ENCODE measurements around the gene BNC2. TPM values are rescaled to one million over a fixed set of nuclear protein-coding genes. Genes with fewer than 3 reads are reported as not detected.

The BNC2 gene
- total RNA-seq, 4 donors from 2014 or later, result 3.8 to 14.9 (median 8.2) TPM

- 78 to 84% methylated on average over 3 of the region's 3 CpGs for WGBS, 2 donors
- H3K4me3 ChIP-seq (replicated peaks in 1 of 3), result no peak overlapping the region
- H3K27me3 ChIP-seq, result no peaks in the 10 kb centered on the region
- intact Hi-C loops (cut with DNase I), result no loop called here
- H3K36me3 ChIP-seq, result no peaks in the 10 kb centered on the region
- no peak for TF ChIP-seq POLR2A (IDR thresholded peaks at IDR 0.05)
- TF ChIP-seq CTCF (IDR thresholded peaks at IDR 0.05), result no peak
- DNase-seq, result no peak
- H3K27ac ChIP-seq, result no peak overlapping the region
- H3K4me1 ChIP-seq, result no peaks in the 10 kb centered on the region
- no peaks in the 10 kb centered on the region for H3K9me3 ChIP-seq
Observed at GRCh38 chr9:16782490-16782889, 88.0 kb downstream of the BNC2 start.

GRCh38 chr9:16775330-16775729 lies 95.1 kb downstream of the BNC2 start:
- H3K27ac ChIP-seq, result no peak overlapping the region
- H3K27me3 ChIP-seq, result no peaks in the 10 kb centered on the region
- intact Hi-C loops (cut with DNase I), result no loop called here
- H3K9me3 ChIP-seq, result no peaks in the 10 kb centered on the region
- no peak overlapping the region for H3K4me3 ChIP-seq (replicated peaks in 1 of 3)
- no peaks in the 10 kb centered on the region for H3K36me3 ChIP-seq
- no peak for TF ChIP-seq CTCF (IDR thresholded peaks at IDR 0.05)
- TF ChIP-seq POLR2A (IDR thresholded peaks at IDR 0.05), result no peak
- H3K4me1 ChIP-seq, result no peaks in the 10 kb centered on the region
- DNase-seq, result no peak
- WGBS, 2 donors, result 91 to 97% methylated on average over 2 of the region's 2 CpGs

GRCh38 chr9:16773617-16774016 lies 96.9 kb downstream of the BNC2 start:
- Histone ChIP-seq H3K36me3 (no peaks in the 10 kb centered on the region), H3K4me1 (no peaks in the 10 kb centered on the region), H3K4me3 (replicated peaks in 1 of 3) (no peak overlapping the region), H3K9me3 (no peaks in the 10 kb centered on the region), H3K27me3 (no peaks in the 10 kb centered on the region), H3K27ac (no peak overlapping the region)
- TF ChIP-seq CTCF (IDR thresholded peaks at IDR 0.05) (no peak), POLR2A (IDR thresholded peaks at IDR 0.05) (no peak)
- no peak for DNase-seq
- WGBS, 2 donors, result 96% methylated on average over 5 of the region's 5 CpGs
- intact Hi-C loops (cut with DNase I), result no loop called here

- Histone ChIP-seq H3K27ac (no peak overlapping the region), H3K27me3 (no peaks in the 10 kb centered on the region), H3K4me1 (no peaks in the 10 kb centered on the region), H3K4me3 (replicated peaks in 1 of 3) (no peak overlapping the region), H3K9me3 (no peaks in the 10 kb centered on the region), H3K36me3 (no peaks in the 10 kb centered on the region)
- 88 to 91% methylated on average over 4 of the region's 4 CpGs for WGBS, 2 donors
- no peak for DNase-seq
- no peak for TF ChIP-seq CTCF (IDR thresholded peaks at IDR 0.05)
- intact Hi-C loops (cut with DNase I), result no loop called here
Observed at GRCh38 chr9:16773116-16773515, 97.4 kb downstream of the BNC2 start.

GRCh38 chr9:16771356-16771755 lies 99.1 kb downstream of the BNC2 start:
- no peak for TF ChIP-seq CTCF (IDR thresholded peaks at IDR 0.05)
- no peak for TF ChIP-seq POLR2A (IDR thresholded peaks at IDR 0.05)
- no peaks in the 10 kb centered on the region for H3K36me3 ChIP-seq
- no peaks in the 10 kb centered on the region for H3K27me3 ChIP-seq
- DNase-seq, result no peak
- no peak overlapping the region for H3K27ac ChIP-seq
- intact Hi-C loops (cut with DNase I), result no loop called here
- 28 to 43% methylated on average over 1 of the region's 1 CpG for WGBS, 2 donors
- no peak overlapping the region for H3K4me3 ChIP-seq (replicated peaks in 1 of 3)
- H3K9me3 ChIP-seq, result no peaks in the 10 kb centered on the region
- no peaks in the 10 kb centered on the region for H3K4me1 ChIP-seq
